CD4-positive, alpha-beta T cell (primary cell): ENCODE data around the gene SAMSN1. TPM values are rescaled to one million over a fixed set of nuclear protein-coding genes. Genes with fewer than 3 reads are reported as not detected.

Experiments
- ATAC-seq: fragments of 200-7000 bp; cut with Tn5 transposase; one replicate; pipeline ENCODE4 v1.10.0; 2022; ENCODE audit warnings: mild to moderate bottlenecking; ENCODE audit not compliant: poor library complexity
- CTCF ChIA-PET: fragments of 350-600 bp; sonication (Branson Sonifier 250); formaldehyde crosslinking; loops from one replicate; lab custom pipeline; 2021; ENCODE audit warnings: antibody characterized with exemption, inconsistent platforms; lab: Charles Lee
- POLR2A ChIA-PET: fragments of 350-600 bp; sonication (Branson Sonifier 250); formaldehyde crosslinking; loops from one replicate; lab custom pipeline; 2021; ENCODE audit warnings: antibody characterized with exemption, inconsistent platforms; lab: Charles Lee
- DNase-seq, 14 experiments: peaks; one replicate each; pipeline ENCODE4 v3.0.0-alpha.2; 2013 to 2020; ENCODE audit warnings: mixed read lengths in 2 of 14
- H3K27ac ChIP-seq, 2 donors: one replicate each; pipeline versions ENCODE4 v1.5.1 to v1.7.0; 2013; ENCODE audit warnings: low read length in 2 of 2, low read depth in 1 of 2, mild to moderate bottlenecking in 1 of 2
- H3K27me3 ChIP-seq, 2 experiments: 1 replicate in 1 of 2; 2 replicates in 1 of 2; pipeline versions ENCODE4 v1.6.1 to v1.7.0; 2013; ENCODE audit warnings: low read length in 2 of 2, control low read depth in 1 of 2, mild to moderate bottlenecking in 1 of 2, moderate library complexity in 1 of 2; ENCODE audit not compliant: insufficient read depth in 2 of 2, control insufficient read depth in 1 of 2
- H3K36me3 ChIP-seq: one replicate; pipeline ENCODE4 v1.6.1; 2013; ENCODE audit warnings: low read length, control low read depth; ENCODE audit not compliant: insufficient read depth
- H3K4me1 ChIP-seq: one replicate; pipeline ENCODE4 v1.6.1; 2013; ENCODE audit warnings: low read length, control low read depth; ENCODE audit not compliant: insufficient read depth
- H3K4me3 ChIP-seq: one replicate; pipeline ENCODE4 v1.5.1; 2013; ENCODE audit warnings: mild to moderate bottlenecking, low read length, moderate library complexity
- H3K9me3 ChIP-seq, 2 experiments: 1 replicate in 1 of 2; 2 replicates in 1 of 2; pipeline versions ENCODE4 v1.6.1 to v1.7.0; 2013; ENCODE audit warnings: low read length in 2 of 2, mild to moderate bottlenecking in 2 of 2, control low read depth in 1 of 2, moderate library complexity in 1 of 2; ENCODE audit not compliant: control insufficient read depth in 1 of 2, insufficient read depth in 1 of 2
- H3K27ac Mint-ChIP-seq: one replicate; pipeline ENCODE4 v1.8.0; 2020; ENCODE audit warnings: mixed read lengths
- H3K27me3 Mint-ChIP-seq: one replicate; pipeline ENCODE4 v1.8.0; 2021; ENCODE audit warnings: mixed read lengths
- H3K36me3 Mint-ChIP-seq: one replicate; pipeline ENCODE4 v1.8.0; 2021; ENCODE audit warnings: low read depth, mixed read lengths
- H3K4me1 Mint-ChIP-seq: one replicate; pipeline ENCODE4 v1.8.0; 2021; ENCODE audit warnings: low read depth, mixed read lengths
- H3K4me3 Mint-ChIP-seq: one replicate; pipeline ENCODE4 v1.8.0; 2020; ENCODE audit warnings: mild to moderate bottlenecking, mixed read lengths
- H3K9me3 Mint-ChIP-seq: one replicate; pipeline ENCODE4 v1.8.0; 2020; ENCODE audit warnings: mixed read lengths
- CTCF ChIP-seq: fragments of 200-600 bp; IDR thresholded peaks from one replicate; pipeline ENCODE4 v1.8.0; 2022; ENCODE audit warnings: antibody characterized with exemption, mild to moderate bottlenecking
- intact Hi-C, 2 experiments: fragments of 100-400 bp; cut with DNase I in 1 of 2; cut with micrococcal nuclease in 1 of 2; formaldehyde crosslinking; loops; one replicate each; pipeline versions ENCODE4 v1.15.1 to v1.9.0; 2023 to 2025; cut with DNase I, micrococcal nuclease
- total RNA-seq, 174 experiments: library from RNA in 2 of 174; stranded (reverse) in 2 of 174; gene quantifications; one replicate each; pipeline ENCODE4 v1.2.3 and lab custom pipeline; 2021 to 2026

Gene SAMSN1
- total RNA-seq, 2 experiments from 2014 or later = 51.2 to 51.3 TPM

- Histone ChIP-seq H3K4me1 (no peaks in the 10 kb centered on the region), H3K27me3 (no peaks in the 10 kb centered on the region), H3K27ac (no peak overlapping the region), H3K9me3 (no peaks in the 10 kb centered on the region), H3K4me3 (no peak overlapping the region), H3K36me3 (peaks cover 36% of the 10 kb centered on the region)
- intact Hi-C loops = no loop called here
- DNase-seq = no peak
- TF ChIP-seq CTCF = no peak
- Mint-ChIP-seq H3K27me3 (no peaks in the 10 kb centered on the region), H3K36me3 (peaks cover 63% of the 10 kb centered on the region), H3K9me3 (no peaks in the 10 kb centered on the region), H3K4me1 (peaks cover 32% of the 10 kb centered on the region), H3K4me3 (no peak overlapping the region), H3K27ac (peak overlapping the region; percentile 8)
- CTCF ChIA-PET = no interaction called here
- POLR2A ChIA-PET = no interaction called here
- no peak for ATAC-seq
Observed at GRCh38 chr21:14491269-14491681, 54.8 kb downstream of the SAMSN1 start.

- POLR2A ChIA-PET = interaction anchor here (0.6 kb wide), 1 partner anchor 192 kb away, joined by 3 read pairs; no protein-coding TSS in a partner anchor
Observed at GRCh38 chr21:14488672-14489204, 57.4 kb downstream of the SAMSN1 start.

More at GRCh38 chr21:14488672-14489204, 57.4 kb downstream of the SAMSN1 start:
- intact Hi-C loops = loop anchor here in 1 of 2 experiments (5.0 kb wide), 1 partner anchor 59 kb away; the partner anchor contains the start of gene SAMSN1
- Histone ChIP-seq H3K27ac (no peak overlapping the region), H3K36me3 (peaks cover 28% of the 10 kb centered on the region), H3K9me3 (no peaks in the 10 kb centered on the region), H3K4me3 (no peak overlapping the region), H3K27me3 (no peaks in the 10 kb centered on the region), H3K4me1 (no peaks in the 10 kb centered on the region)
- Mint-ChIP-seq H3K27me3 (no peaks in the 10 kb centered on the region), H3K27ac (peak overlapping the region; percentile 22), H3K9me3 (no peaks in the 10 kb centered on the region), H3K4me3 (no peak overlapping the region), H3K36me3 (peaks cover 57% of the 10 kb centered on the region), H3K4me1 (peaks cover 26% of the 10 kb centered on the region)
- CTCF ChIA-PET = no interaction called here
- ATAC-seq (no peak), DNase-seq (no peak)
- no peak for TF ChIP-seq CTCF
